ENCODE results near the gene RCN2.

The RCN2 gene

GRCh38 chr15:76974456-76975036, 43.0 kb downstream of the RCN2 start:
- peak in 2 of 3 donors; percentile 25 to 38 for DNase-seq

- DNase-seq, result no peak
These were observed 44.6 kb downstream of the RCN2 start for GRCh38 chr15:76976141-76976540.

GRCh38 chr15:76976572-76977270, 45.2 kb downstream of the RCN2 start:
- DNase-seq, result peak; percentile 62 to 80 (median 76)

- no peak for DNase-seq
These were observed 47.2 kb downstream of the RCN2 start for GRCh38 chr15:76978522-76979330.

GRCh38 chr15:76979331-76979925, 47.9 kb downstream of the RCN2 start:
- DNase-seq, result no peak

DNA sequence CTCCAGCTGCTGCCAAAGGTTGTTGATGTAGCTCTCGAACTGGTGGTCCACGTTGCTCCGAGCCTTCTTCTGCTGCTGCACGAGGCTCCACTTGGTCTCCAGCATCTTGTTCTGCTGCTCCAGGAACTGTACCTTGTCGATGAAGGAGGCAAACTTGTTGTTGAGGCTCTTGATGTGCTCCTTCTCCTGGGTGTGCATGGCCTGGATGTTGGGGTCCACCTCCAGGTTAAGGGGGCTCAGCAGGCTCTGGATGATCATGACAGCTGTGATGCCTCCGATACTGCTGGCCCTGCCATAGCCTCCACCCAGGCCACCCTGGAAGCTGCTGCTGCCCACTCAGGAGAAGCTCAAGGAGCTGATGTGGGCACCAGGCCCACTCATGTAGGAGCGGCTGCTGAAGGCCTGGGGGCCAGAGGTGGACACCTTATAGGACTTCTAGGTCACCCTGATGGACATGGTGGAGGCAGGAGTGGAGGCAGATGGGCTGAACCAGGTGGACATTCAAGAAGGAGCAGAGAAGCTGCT, 48.5 kb downstream of the RCN2 start:
- DNase-seq, result no peak

DNA sequence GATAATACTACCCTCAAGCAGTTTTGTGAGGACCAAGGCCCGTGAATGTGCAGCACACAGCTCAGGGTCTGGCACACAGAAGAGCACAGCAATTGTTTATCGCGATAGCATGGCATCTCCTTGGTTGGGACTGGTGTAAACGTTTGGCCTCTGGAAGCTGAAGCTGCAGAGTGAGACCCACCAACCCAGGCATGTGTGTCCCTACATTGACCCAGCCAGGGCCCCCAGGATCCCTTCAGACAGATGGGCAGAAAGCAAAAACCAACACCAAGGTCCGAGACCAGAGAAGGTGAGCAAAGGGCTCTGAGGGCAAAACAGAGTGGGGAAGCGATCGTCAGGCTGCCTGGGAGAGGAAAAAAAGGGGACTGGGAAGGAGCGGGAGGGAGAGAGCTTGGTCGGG, 50.8 kb downstream of the RCN2 start:
- DNase-seq, result no peak

DNA sequence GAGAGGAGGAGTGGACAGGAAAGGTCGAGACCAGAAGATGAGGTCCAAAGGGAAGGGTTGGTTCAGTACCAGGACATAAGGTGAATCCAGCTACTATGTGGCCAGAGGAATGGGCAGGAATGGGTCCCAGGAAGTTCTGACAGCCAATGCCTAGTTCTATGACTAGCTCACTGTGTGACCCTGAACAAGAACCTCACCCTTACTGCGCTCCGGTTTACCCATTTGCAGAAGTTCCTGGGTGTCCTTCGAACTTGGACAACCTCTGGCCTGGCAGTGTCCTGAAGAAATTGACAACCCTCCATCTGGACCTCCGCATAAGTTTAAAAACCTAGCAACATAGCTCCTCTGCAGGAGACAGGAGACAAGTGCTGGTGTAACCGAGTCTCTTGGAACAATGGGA, 51.2 kb downstream of the RCN2 start:
- peak in 1 of 3 donors; percentile 24 for DNase-seq

- DNase-seq, result peak; percentile 69 to 80 (median 76)
These were observed 52.2 kb downstream of the RCN2 start for GRCh38 chr15:76983590-76984375.

GRCh38 chr15:76986743-76987142, 55.2 kb downstream of the RCN2 start:
- no peak for DNase-seq

DNA sequence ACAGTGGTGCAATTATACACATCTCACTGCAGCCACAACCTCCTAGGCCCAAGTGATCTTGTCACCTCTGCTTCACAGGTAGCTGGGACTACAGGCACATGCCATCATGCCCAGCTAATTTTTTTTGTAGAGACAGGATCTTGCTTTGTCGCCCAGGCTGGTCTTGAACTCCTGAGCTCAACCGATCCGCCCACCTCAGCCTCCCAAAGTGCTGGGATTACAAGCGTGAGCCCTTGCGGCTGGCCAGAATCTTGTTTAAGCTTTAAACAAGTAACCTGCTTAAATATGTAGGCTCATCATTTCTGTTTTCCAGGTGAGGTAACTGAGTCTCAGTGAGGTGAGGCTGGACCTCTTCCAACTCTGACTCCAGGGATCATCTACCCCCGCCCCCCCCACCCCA, 55.7 kb downstream of the RCN2 start:
- DNase-seq, result no peak

GRCh38 chr15:76987896-76988860, 56.6 kb downstream of the RCN2 start:
- DNase-seq, result peak; percentile 54 to 78 (median 67)

GRCh38 chr15:76988867-76989780, 57.6 kb downstream of the RCN2 start:
- peak; percentile 49 to 63 (median 58) for DNase-seq

DNA sequence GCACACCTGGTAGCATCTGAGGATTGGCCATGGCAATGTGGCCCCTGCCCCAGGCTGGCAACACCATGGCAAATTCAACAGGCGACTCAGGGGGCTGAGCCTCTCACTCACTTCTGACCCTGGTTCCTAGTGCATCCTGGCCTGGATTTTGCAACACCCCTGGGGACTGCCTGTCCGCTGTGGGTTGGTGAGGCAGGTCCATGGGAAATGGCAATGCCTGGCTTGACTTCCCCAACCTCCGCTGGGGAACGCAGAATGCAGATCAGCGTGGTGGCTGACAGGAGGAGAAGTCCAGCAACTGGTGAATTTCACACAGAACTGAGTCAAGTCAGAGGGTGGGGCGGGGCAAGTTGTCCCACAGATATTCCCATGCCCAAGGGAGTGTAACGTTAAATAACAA, 59.5 kb downstream of the RCN2 start:
- DNase-seq, result peak; percentile 86 to 89 (median 87)

DNA sequence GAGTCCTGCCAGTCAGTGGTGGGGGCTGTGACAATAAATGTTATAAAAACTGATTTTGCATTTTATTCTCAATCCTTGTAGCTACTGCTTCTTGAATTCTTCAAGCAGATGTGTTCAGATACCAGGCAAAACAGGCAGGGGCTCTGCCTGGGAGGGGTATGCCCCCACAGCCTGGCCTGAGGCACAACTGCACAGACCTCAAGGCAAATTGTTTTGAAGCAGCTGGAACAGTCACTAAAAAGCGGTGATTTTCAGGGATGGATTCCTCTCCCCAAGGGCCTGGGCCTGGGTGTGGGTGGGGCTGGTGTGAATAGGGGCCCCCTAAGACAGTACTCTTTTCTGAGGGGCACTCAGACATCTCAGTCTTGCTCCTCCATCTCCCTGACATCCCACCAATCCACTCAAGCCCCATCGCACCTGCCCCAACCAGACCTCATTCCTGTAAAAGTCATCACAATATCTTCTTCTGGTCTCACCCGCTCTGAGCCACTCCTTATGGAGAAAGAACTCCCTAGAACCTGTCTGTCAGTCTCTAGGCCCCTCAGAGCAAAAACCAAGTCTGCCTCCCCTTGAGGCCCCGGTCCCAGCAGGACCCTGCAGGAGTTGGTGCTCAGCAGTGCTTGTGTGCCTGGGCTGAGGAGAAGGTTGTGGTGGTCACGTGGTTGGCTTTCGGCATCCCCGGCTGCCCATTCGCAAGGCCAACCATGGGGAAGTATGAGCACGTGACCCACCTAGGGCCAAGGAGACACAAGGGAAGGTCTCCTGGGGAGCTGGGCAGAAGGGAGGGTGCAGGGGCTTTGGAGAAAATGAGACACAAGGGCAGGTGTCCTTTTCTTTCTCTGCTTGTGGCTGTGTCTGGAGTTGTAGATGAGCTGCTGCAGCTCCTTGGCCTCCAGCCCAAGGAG, 60.4 kb downstream of the RCN2 start:
- peak; percentile 51 to 72 (median 57) for DNase-seq

DNA sequence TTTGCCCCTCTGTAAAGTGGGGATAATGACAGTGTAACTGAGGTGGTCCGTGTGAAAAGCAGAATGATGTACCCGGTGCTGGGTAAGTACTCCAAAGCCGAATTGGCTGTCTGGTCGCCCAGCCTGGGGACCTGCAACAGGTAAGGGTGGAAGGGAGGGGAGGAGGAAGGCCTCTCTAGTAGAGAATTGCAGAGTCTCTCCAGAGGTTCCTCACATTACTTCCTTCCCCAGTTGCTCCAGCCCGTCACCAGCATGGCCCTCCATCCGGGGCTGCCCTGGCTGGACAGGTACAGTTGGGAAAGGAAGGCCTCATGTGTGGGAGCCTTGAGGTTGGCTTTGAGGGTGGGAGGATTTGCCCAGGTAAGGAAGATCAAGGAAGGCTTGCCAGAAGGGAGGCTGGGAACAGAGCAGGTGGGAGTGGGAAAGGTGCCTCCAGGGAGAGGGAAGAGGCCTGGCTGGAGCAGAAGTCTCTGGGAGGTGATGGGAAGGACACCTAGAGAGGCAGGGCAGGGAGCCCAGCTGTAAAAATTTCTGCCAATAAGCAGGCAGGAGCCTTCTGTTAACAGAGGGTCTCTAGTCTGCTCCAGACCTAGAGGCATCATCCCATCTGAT, 61.7 kb downstream of the RCN2 start:
- no peak for DNase-seq

DNA sequence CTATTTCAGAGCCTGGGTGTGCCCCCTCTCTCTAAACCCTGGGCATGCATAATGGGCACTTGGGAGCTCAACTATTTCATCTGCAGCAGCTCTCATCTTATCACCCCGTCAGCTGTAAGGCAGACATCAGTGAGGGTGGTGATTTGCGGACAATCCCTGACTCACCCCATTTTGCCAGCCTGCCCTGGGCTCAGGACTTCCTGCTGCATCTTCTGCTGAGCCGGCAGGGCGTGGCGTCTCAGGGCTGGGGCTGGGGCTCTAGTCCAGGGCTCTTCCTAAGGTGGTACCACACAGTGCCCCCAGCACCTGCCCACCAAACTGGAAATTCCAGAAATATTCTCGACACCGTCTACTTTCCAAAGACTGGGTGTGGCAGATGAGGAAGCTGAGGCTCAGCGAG, 62.5 kb downstream of the RCN2 start:
- DNase-seq, result peak; percentile 82 to 89 (median 84)

DNA sequence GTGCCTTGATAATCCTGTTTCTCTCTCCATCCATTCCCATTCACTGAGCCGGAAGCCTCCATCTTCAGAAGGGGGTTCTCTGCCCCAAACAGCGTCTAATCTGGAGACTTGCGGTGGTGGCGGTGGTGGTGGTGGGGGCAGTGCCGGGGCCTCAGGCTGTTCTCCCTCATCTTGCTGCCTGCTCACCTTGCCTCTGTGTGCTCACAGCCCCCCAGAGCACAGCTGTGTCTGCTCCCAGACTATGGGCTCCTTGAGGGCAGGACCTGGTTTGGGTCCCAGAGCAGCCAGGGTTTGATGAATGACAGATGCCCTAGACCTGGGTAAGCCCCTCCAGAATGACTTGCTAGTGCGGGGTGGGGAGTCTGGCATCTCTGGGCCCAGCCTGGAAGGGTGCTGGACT, 62.9 kb downstream of the RCN2 start:
- DNase-seq, result no peak
